Ammon's horn (tissue), 1 donor: ENCODE measurements around the gene NUAK1.
"Not testable (repeated sequence)": the region's sequence is repeated elsewhere in the genome, so short reads cannot be mapped to it uniquely, and the experiment has no call there.

ENCODE experiments used
- DNase-seq: peaks from one replicate; pipeline ENCODE4 v3.0.0-alpha.2; 2016; ENCODE audit warnings: low spot score

The NUAK1 gene

GRCh38 chr12:106146987-106147386 is 8.2 kb upstream of the NUAK1 start:
- no peak for DNase-seq

DNA sequence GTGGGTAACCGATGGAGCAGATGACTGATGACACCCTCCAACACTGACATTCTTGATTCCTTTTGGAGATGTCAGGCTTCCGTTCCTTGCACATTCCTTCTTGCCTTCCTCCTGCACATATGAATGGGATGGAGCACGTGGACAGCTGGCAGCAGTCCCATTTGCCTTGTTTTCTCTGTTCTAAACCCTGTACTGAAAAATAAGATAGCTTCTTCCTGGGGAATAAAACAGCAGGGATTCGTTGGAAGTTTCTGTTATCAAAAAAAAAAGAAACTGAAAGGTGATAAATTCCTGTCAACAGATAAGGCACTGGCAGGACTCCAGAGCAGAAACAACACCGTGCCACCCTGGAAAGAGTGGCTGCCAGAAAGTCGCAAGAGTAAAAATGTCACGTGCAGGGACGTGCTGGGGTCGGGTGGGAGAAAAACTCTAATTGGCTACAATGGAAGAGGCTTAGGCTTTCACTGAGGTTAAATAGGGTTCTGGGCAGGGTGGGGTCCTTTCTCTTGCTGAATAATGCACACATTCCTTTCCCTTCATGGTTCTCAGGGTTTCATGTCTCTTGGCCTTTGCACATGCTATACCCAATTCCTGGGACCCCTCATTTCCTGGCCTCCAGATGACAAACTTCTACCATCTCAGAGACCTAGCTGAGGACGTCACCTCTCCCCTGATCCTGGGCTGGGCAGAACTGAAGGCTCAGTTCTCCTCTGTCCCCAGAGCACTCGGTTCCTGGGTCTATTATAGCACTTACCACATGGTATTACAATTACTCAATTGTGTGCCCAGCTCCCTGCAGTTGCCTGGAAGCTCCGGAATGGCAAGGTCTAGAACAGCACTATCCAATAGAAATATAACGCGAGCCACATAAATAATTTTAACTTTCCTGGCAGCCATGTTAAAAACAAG is 7.0 kb upstream of the NUAK1 start:
- DNase-seq = peak; percentile 80

GRCh38 chr12:106144847-106145246 is 6.1 kb upstream of the NUAK1 start:
- DNase-seq = no peak

- DNase-seq = no peak
Observed at GRCh38 chr12:106142591-106143261, 4.0 kb upstream of the NUAK1 start.

DNA sequence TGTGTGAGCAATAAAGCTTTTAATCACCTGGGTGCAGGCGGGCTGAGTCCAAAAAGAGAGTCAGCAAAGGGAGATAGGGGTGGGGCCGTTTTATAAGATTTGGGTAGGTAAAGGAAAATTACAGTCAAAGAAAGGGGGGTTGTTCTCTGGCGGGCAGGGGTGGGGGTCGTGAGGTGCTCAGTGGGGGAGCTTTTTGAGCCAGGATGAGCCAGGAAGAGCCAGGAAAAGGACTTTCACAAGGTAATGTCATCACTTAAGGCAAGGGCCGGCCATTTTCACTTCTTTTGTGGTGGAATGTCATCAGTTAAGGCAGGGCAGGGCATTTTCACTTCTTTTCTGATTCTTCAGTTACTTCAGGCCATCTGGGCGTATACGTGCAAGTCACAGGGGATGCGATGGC is 3.2 kb upstream of the NUAK1 start:
- not testable (repeated sequence) for DNase-seq

GRCh38 chr12:106141452-106141851 is 2.7 kb upstream of the NUAK1 start:
- DNase-seq = no peak

- DNase-seq = no peak
Observed at GRCh38 chr12:106141003-106141402, 2.2 kb upstream of the NUAK1 start.

DNA sequence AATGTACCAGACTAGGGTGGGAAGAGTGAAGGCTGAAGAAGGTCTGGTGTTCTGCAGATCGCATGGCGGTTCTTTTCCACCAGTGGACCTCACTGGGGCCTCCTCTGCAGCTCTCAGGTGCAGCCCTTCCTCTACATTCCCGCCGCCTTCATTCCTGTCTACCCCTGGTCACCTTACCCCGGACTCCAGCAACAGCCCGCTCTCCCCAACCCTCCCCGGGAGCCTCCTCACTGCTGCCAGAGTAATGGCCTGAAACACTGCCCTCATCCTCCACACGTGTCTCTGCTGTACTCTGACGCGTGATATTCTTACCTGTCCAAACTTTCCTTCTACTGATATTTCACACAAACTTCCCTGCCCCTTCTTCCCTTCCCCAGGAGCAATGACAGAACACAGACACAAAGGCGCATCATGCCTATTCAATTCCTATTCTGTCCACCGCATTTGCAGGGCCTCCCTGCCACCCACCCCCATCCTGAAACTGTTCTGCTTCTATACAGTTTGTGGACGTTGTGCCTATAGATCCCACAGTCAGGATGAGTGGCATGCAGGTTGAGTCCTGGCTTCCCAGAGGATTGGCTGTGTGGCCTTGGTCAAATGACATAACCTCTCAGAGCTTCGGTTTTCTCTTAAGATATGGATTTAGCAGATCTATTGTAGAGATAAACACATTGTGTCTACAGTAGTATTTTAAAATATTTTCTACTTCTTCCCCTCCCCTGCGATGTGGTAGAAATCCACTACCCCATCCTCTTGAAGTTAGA is 1.7 kb upstream of the NUAK1 start:
- no peak for DNase-seq

DNA sequence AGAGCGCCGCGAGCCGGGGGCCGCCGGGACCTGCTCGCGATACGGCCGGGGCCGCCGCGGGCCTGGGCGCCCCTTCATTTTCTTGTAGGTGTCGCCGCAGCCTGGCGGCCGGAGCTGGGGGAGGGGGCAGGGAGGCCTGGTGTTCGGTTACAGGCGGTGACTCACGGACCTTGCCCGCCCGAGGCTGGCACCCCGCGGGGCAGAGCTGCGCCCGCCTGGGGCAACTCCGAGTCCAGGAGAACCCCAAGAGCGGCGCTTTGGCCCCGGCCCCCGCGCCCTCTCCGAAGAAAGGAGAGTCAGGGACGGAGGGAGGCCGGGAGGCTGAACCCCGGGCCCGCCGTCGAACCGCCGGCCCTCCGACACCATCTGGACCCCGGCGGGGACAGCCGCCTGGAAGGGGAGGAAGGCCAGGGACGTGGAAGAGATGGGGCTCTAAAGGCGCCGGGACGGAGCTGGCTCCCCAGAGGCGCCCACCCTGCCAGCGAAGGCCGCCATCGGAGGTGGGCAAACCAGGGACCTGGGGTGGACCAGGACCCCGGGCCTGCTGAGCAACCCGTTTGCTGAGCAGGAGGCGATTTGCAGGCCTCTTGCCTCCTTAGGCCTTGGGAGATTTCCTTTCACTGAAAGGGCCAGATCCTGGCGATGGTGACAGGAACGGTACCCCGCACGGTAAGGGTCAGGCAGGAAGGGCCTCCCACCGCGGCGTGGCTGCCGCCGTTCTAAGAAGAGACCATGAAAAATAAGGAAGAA is 843 bp upstream of the NUAK1 start:
- peak; percentile 61 for DNase-seq

DNA sequence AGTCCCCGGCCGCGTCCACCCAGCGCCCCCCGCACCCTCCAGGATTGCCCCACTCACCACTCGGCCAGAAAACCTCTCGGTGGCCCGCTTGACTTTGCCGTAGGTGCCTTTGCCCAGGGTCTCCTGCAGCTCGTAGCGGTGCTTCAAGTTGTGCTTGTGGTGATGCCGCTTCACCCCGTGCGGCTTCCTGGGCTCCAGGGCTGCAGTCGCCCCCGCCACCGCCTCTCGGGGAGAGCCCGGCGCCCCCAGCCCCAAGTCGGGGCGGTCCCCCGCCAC is 459 bp downstream of the NUAK1 start:
- DNase-seq = peak; percentile 39

GRCh38 chr12:106137530-106138356 is 1.0 kb downstream of the NUAK1 start:
- peak; percentile 71 for DNase-seq

DNA sequence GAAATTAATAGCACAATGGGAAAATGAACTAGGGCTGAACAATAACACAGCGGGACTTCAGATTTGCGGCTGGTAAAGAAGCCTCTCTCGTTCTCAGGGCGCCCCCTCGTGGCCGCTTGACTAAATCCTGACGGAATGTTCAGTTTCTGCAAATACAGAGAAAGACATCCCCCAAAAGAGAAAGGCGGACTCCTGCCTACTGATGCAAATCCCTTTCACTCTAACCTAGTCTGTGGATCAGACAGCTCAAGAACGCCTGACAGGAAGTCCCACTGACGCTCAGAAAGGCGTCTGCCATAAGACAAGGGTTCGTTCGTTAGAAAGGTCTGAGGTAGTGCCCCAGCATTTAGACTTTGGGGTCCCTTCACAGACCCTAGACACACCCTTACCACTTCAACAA is 2.5 kb downstream of the NUAK1 start:
- peak; percentile 93 for DNase-seq

DNA sequence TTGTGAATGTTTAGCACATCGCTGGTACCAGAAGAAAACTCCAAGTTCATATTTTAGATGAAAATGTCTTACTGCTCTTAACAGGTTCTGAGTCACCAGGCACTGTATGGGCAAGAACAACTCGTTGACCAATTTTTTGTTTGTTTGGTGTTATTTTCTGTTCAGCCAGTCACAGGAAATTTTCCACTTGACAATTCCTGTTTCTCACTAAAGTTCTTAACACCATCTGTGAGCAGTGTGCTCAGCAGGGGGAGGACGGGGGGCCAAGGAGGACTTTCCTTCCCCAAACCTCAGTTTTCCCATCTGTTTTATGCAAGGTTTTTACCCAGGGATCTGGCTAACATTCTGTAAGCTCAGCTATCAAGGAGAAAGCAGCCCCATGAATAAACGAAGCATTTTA is 3.0 kb downstream of the NUAK1 start:
- no peak for DNase-seq

DNA sequence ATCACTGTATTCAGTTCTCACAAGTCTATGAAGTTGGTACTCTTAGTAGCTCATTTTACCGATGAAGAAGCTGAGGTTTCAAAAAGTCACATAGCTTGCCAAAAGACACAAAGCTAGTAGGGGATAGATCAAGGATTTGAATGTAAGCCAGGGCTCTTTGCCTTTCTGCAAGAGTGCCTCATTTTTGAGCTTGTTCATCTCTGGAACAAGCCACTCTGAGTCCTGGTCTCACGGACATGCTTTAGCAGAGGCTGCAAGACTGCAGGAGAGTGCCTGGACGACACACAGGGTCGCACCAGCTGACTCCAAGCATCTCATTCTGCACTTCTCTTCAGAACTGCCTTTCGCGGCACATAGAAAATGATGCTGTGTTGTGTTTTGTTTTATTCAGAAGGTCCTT is 3.7 kb downstream of the NUAK1 start:
- peak; percentile 54 for DNase-seq

DNA sequence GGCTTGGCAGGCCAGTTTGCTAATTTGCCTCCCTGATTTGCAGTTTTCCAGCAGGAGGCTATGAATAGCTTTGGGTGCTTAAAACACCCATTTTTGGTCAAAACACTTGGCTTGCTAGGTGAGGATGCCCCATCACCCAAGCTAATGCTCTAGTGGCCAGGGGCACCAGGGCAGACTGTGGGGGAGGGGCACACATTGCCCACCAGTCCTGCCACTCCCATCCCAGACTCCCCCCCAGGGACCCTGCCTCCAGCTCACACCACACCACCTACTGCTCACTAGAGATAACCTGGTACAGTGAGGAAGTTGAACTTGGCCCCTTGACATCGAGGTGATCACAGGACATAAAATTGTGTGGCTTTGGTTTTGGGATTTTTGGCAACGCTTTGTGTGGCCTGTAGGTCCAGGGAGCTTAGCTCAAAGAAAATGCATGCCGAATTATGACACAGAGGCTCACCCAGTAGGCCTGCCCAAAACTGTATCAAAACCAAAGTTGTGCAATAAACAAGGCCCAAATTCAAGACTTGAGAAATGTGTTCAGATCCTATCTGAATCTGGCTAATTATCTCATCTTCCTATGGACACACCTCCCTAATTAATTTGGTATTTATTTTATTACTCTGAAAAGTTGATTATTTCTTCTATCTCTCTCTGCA is 4.3 kb downstream of the NUAK1 start:
- no peak for DNase-seq

DNA sequence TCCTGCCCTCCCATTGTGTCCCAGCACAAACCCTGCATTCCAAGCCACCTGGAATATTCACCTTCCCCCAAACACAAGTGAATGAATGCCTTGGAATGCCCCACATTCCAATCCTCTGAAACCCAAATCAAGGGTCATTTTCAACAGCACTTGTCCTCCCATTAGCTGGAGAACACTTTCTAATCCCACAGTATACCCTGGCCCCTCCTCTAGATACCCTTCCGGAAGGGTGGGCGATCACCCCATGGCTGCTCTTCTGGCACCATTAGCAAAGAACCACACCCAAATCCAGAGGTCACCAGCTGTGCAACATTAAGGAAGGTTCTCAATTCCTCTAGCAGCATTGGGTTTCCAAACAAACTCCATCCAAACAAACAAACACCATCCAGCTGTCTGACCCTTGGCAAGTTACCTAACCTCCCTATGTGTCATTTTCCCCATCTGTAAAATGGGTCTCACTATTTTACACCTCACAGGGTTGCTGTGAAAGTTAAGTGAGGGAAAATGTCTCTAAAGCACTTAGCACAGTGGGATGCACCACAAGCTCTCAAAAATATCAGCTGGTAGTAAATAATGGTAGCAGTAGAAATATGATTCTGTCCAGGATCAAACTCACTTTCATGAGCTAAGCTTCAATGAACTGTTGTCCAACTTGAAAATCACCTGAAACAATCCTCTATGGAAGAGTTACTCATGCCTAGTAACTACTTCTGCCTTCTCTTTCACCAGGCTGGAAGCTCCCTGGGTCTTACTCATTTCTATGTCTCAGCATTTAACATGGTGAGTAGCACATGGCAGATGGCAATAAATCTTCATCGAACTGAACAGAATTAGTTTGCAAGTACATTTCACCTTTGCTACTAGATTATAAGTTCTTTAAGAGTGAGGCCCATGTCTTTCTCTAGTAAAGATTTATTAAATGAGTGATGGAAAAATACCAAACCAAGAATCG is 5.3 kb downstream of the NUAK1 start:
- DNase-seq = no peak

DNA sequence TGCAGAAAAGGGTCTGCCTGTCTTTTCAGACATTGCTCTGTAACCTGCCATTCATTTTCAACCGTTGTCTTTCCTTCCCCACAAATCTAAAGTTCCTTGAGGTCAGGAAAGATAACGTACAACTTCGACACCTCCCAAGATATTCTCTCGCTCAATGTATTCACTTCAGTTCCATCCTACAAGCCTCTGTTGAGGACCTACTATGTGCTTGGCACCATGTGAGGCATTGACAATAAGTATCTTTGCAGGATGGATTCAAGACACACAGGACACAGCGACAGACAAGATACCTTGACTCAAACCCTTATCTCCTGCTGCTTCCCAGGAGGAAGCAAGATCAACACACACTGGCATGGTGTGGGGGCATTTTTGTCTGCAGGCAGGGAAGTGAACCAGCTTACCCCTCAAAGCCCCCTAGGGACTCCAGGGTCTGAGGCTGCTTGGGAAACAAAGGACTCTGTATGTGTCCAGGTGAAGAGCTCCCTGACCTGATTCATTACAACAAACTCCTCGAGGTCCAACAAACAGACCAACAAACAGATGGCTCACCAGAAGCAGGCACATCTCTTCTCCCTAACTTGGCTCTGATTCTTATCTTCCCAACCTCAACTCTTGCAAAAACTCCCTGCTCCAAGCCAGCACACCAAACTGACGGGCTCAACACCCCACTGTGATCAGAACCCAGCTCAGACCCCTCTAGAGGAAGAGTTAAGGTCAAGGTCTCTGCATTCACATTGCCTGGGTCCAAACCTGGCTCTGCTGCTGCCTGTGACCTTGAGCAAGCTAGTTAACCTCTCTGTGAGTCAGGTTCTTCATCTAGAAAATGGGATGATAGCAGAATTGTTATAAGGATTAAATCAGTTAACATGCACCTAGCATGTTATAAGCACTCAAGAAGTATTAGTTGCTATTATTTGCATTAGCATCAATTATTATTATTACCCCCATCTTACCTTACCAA is 6.3 kb downstream of the NUAK1 start:
- no peak for DNase-seq

GRCh38 chr12:106131676-106132075 is 7.1 kb downstream of the NUAK1 start:
- DNase-seq = no peak
